K562 (cell line): ENCODE results near the gene VGF. TPM values are rescaled to one million over a fixed set of nuclear protein-coding genes. Genes with fewer than 3 reads are reported as not detected.

Experiments
- ARID3B ChIP-seq: fragments of 250-450 bp; sonication (Bioruptor Pico); IDR thresholded peaks from 2 replicates; pipeline ENCODE4 v1.4.0; 2020; ENCODE audit warnings: borderline replicate concordance
- CBFB ChIP-seq: sonication (generic); formaldehyde crosslinking; IDR thresholded peaks from 2 replicates; pipeline ENCODE4 v1.4.0; 2020; ENCODE audit warnings: mild to moderate bottlenecking, missing genetic modification reagents
- CBX8 ChIP-seq: fragments of 200-600 bp; sonication (generic); IDR thresholded peaks from 2 replicates; pipeline ENCODE4 v1.6.1; 2012; ENCODE audit warnings: borderline replicate concordance, mixed run types, low read depth, mild to moderate bottlenecking, moderate library complexity, mixed read lengths, low read length, control low read depth, inconsistent platforms; ENCODE audit not compliant: poor library complexity, severe bottlenecking; ENCODE audit errors: extremely low read depth
- CTCFL ChIP-seq: IDR thresholded peaks from 2 replicates; pipeline ENCODE4 v1.6.1; 2011; ENCODE audit warnings: borderline replicate concordance, low read depth, mild to moderate bottlenecking, moderate library complexity, low read length; ENCODE audit not compliant: insufficient read depth, poor library complexity, severe bottlenecking
- DLX4 ChIP-seq: fragments of 250-450 bp; sonication (Bioruptor Pico); IDR thresholded peaks from 2 replicates; pipeline ENCODE4 v1.6.1; 2021; ENCODE audit warnings: mild to moderate bottlenecking
- EWSR1 ChIP-seq: fragments of 450-650 bp; IDR thresholded peaks from 2 replicates; pipeline ENCODE4 v1.6.1; 2018; ENCODE audit warnings: borderline replicate concordance, mild to moderate bottlenecking, low read depth, moderate library complexity; ENCODE audit not compliant: partially characterized antibody
- GABPA ChIP-seq: fragments of 200-800 bp; sonication (Bioruptor generic); conservative IDR thresholded peaks from 2 replicates; pipeline ENCODE4 v1.6.1; 2016; ENCODE audit warnings: low read depth, missing genetic modification characterization, missing compliant biosample characterization
- GABPB2 ChIP-seq: fragments of 250-450 bp; sonication (Bioruptor Pico); conservative IDR thresholded peaks from 2 replicates; pipeline ENCODE4 v1.5.1; 2021; ENCODE audit warnings: mild to moderate bottlenecking
- GATA2 ChIP-seq: sonication (generic); formaldehyde crosslinking; IDR thresholded peaks from 2 replicates; pipeline ENCODE4 v1.4.0; 2020; ENCODE audit warnings: mild to moderate bottlenecking, missing genetic modification reagents
- HNRNPL ChIP-seq: fragments of 200-400 bp; formaldehyde crosslinking; IDR thresholded peaks from 2 replicates; pipeline ENCODE4 v1.6.1; 2017; ENCODE audit warnings: low read depth, mild to moderate bottlenecking, low read length
- KDM4B ChIP-seq, 2 experiments: fragments of 450-650 bp in 1 of 2; sonication (generic) in 1 of 2; IDR thresholded peaks; 2 replicates each; pipeline ENCODE4 v1.6.1; 2016 to 2017; ENCODE audit warnings: borderline replicate concordance in 2 of 2, antibody characterized with exemption in 1 of 2, low read depth in 1 of 2, mild to moderate bottlenecking in 1 of 2
- KDM5B ChIP-seq: fragments of 200-600 bp; sonication (generic); IDR thresholded peaks from 2 replicates; pipeline ENCODE4 v1.6.1; 2012; ENCODE audit warnings: low read depth, mild to moderate bottlenecking, moderate library complexity, low read length, control low read depth, inconsistent platforms; ENCODE audit not compliant: insufficient replicate concordance
- NELFE ChIP-seq: IDR thresholded peaks from 2 replicates; pipeline ENCODE4 v1.6.1; 2011; ENCODE audit warnings: mild to moderate bottlenecking; ENCODE audit not compliant: insufficient read depth, insufficient read length
- NR2C1 ChIP-seq, 2 experiments: fragments of 450-650 bp; IDR thresholded peaks; 2 replicates each; pipeline ENCODE4 v1.6.1; 2017; ENCODE audit warnings: mild to moderate bottlenecking in 2 of 2, antibody characterized with exemption in 1 of 2, inconsistent platforms in 1 of 2, missing compliant biosample characterization in 1 of 2, missing genetic modification characterization in 1 of 2
- RBM15 ChIP-seq: fragments of 200-400 bp; formaldehyde crosslinking; IDR thresholded peaks from 2 replicates; pipeline ENCODE4 v1.6.1; 2018; ENCODE audit warnings: mild to moderate bottlenecking, low read length, moderate library complexity; ENCODE audit not compliant: insufficient read depth
- SAP30 ChIP-seq: fragments of 200-600 bp; sonication (generic); IDR thresholded peaks from 2 replicates; pipeline ENCODE4 v1.6.1; 2012; ENCODE audit warnings: borderline replicate concordance, low read depth, mild to moderate bottlenecking, moderate library complexity, low read length, control low read depth, inconsistent platforms; ENCODE audit not compliant: insufficient read depth, poor library complexity, severe bottlenecking
- SIN3B ChIP-seq: fragments of 450-650 bp; IDR thresholded peaks from 2 replicates; pipeline ENCODE4 v1.6.1; 2017; ENCODE audit warnings: low read depth, mild to moderate bottlenecking, moderate library complexity
- TCF7L2 ChIP-seq: fragments of 150-350 bp; IDR thresholded peaks from 2 replicates; pipeline ENCODE4 v1.6.1; 2016; ENCODE audit warnings: low read depth, mild to moderate bottlenecking, low read length, moderate library complexity
- XRCC3 ChIP-seq: fragments of 450-650 bp; IDR thresholded peaks from 2 replicates; pipeline ENCODE4 v1.6.1; 2017; ENCODE audit warnings: mild to moderate bottlenecking, moderate library complexity
- ZNF740 ChIP-seq, 3 experiments: fragments of 200-800 bp in 1 of 3; sonication (Bioruptor generic) in 1 of 3; sonication (generic) in 1 of 3; formaldehyde crosslinking in 1 of 3; IDR thresholded peaks; 2 replicates each; pipeline versions ENCODE4 v1.6.1 to v1.8.0; 2016 to 2022; ENCODE audit warnings: mild to moderate bottlenecking in 2 of 3, missing compliant biosample characterization in 2 of 3, missing genetic modification characterization in 2 of 3, missing genetic modification reagents in 1 of 3
- ZNF785 ChIP-seq: fragments of 250-450 bp; sonication (Bioruptor Pico); IDR thresholded peaks from 2 replicates; pipeline ENCODE4 v1.4.0; 2020; ENCODE audit warnings: mild to moderate bottlenecking
- polyA plus RNA-seq, 8 experiments: library from polyadenylated mRNA; depleted of rRNA in 4 of 8; stranded (reverse) in 5 of 8; unstranded in 3 of 8; fragments of >200 nt; fragmentation: Nextera tagmentation in 2 of 8; fragmentation: Illumina TruSeq in 1 of 8; extraction: Ambion mirVana in 2 of 8; extraction: Trizol in 1 of 8; gene quantifications; 2 replicates each; pipeline versions ENCODE4 v1.2.1 to v1.2.3, GENCODE V29; 2011 to 2014; ENCODE audit warnings: inconsistent platforms in 1 of 8, missing spikeins in 1 of 8
- total RNA-seq, 7 experiments: library from RNA; depleted of rRNA in 6 of 7; stranded (reverse); fragments of >200 nt in 6 of 7; fragmentation: Illumina TruSeq in 2 of 7; extraction: Trizol in 2 of 7; gene quantifications; 2 replicates each; pipeline versions ENCODE4 v1.2.1 to v1.2.3, GENCODE V29; 2011 to 2021; ENCODE audit warnings: low replicate concordance in 1 of 7

Gene VGF
- total and polyA plus RNA-seq, 9 of the 15 experiments (the other 6 are each of a cell fraction or from before 2014, with no cell fraction given) = 0.03 to 5.7 (median 0.34) TPM

GRCh38 chr7:101169838-101170551 lies 4.6 kb upstream of the VGF start (continued):
- TF ChIP-seq NR2C1 (IDR thresholded peaks at IDR 0.05) (no peak), NR2C1 (tag; IDR thresholded peaks at IDR 0.05) (no peak), DLX4 (CRISPR knock-in tag) (no peak), ARID3B (no peak), CBX8 (no peak), SAP30 (no peak), HNRNPL (no peak), SIN3B (no peak), GABPB2 (CRISPR knock-in tag) (no peak), RBM15 (no peak), EWSR1 (no peak), XRCC3 (no peak), ZNF785 (CRISPR knock-in tag) (no peak), CTCFL (peak; percentile 83), KDM5B (no peak), GABPA (tag) (no peak), KDM4B (IDR thresholded peaks at IDR 0.05; ENCODE audit: borderline replicate concordance in 2 of 2, low read depth in 1 of 2) (no peak), NELFE (no peak), ZNF740 (CRISPR knock-in tag; IDR thresholded peaks at IDR 0.05) (no peak), ZNF740 (tag; IDR thresholded peaks at IDR 0.05) (no peak), TCF7L2 (no peak), CBFB (no peak), GATA2 (CRISPR knock-in tag) (no peak)
